ENCODE measurements around the gene RALY.
A peak's percentile ranks its signal among the peaks of the same experiment; 100 is the strongest.

Gene RALY

DNA sequence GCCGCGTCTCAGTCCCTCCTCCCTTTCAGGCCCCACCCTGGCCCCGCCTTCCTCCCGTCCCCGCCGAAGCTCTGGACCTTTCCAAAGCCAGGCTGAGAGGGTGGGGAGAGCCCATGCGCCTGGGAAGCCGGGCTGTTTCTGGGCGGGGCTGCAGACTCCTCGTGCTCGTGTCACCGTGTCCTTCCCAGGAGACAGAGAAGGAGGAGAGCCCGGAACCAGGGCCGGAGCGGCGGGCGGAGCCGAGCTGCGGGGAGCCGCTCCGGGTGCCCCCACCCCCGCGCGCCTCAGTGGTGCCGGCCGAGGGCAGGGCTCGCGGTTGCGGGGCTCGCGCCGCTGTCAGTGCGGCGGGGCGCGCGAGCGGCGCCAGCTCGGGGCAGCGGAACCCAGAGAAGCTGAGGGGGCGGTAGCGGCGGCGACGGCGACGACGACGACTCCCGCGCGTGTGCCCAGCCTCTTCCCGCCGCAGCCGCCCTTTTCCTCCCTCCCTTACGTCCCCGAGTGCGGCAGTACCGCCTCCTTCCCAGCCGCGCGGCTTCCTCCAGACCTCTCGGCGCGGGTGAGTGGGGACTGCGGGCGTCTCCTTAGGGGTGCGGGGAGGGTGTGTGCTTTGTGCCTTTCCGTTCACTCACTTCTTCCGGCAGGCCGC is at the start of gene RALY:
Gene RALY (plus strand): TSS at position 336 of the 646 bp plus-strand sequence. CDS start 78,164 bp downstream, outside the sequence.
- DNase-seq (ENCODE audit: low read depth): peak; percentile 98
- H3K4me3 ChIP-seq (ENCODE audit: low read length): peak within 1 kb of the TSS; percentile 60
- no peak for TF ChIP-seq CTCF (IDR thresholded peaks at IDR 0.05; ENCODE audit: insufficient read depth, low read depth, low read length, missing control alignments)

DNA sequence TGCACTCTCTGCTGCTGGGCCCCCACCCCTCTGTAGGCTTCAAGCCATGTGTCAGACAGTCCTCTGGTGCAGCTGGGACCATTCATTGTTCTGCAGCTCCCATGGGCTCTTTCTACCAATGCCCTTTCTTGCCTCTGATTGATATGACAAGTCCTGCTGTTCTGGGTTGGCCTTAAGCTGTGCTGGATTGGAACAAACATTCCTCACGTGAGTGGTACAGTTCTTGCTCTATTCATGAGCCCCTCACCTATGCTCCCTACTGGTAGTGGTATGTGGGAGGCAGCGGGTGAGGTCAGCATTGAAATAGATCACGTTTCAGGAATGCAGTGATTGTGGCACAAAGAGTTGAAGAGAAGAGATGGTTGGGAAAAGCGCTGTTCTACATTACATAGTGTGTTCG is 48.8 kb upstream of the RALY start:
- no peak for TF ChIP-seq CTCF (IDR thresholded peaks at IDR 0.05; ENCODE audit: insufficient read depth, low read depth, low read length, missing control alignments)

GRCh38 chr20:33945391-33946081 is 48.2 kb upstream of the RALY start:
- H3K4me3 ChIP-seq (ENCODE audit: low read length): no peak overlapping the region
- peak; percentile 92 for DNase-seq (ENCODE audit: low read depth)
- no peak for TF ChIP-seq CTCF (IDR thresholded peaks at IDR 0.05; ENCODE audit: insufficient read depth, low read depth, low read length, missing control alignments)

More for the DNA sequence above, 48.8 kb upstream of the RALY start:
- no peak for DNase-seq (ENCODE audit: low read depth)
- H3K4me3 ChIP-seq (ENCODE audit: low read length): no peak overlapping the region

DNA sequence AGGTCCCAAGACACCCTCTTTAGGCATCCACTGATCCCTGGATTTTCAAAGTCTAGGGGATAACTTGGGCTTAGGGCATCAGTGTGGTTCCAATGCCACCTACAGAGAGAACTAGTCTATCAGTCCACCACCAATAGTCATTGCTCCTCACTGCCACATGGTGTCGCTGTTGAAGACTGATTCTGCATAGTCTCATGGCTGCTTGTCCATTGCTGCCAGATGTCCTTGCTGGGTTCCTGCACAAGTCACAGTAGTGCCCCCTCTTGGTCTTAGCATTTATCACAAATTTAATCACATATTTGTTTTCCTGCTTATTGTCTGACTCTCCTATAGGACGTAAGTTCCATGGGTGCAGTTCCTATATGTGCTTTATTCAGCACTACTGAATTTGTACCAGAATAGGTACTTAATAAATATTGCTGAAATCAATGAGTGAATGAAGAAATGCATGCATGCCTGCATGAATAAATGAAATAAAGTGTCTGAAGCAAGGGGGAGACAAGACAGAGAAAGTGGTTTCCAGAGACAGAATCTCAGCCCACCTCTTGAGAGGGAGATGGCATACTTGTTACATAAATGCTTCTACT is 45.9 kb upstream of the RALY start:
- no peak overlapping the region for H3K4me3 ChIP-seq (ENCODE audit: low read length)
- peak; percentile 56 for TF ChIP-seq CTCF (IDR thresholded peaks at IDR 0.05; ENCODE audit: insufficient read depth, low read depth, low read length, missing control alignments)
- DNase-seq (ENCODE audit: low read depth): peak; percentile 54

- no peak overlapping the region for H3K4me3 ChIP-seq (ENCODE audit: low read length)
- no peak for DNase-seq (ENCODE audit: low read depth)
- TF ChIP-seq CTCF (IDR thresholded peaks at IDR 0.05; ENCODE audit: insufficient read depth, low read depth, low read length, missing control alignments): no peak
Measured at GRCh38 chr20:33948480-33948879, 45.2 kb upstream of the RALY start.

DNA sequence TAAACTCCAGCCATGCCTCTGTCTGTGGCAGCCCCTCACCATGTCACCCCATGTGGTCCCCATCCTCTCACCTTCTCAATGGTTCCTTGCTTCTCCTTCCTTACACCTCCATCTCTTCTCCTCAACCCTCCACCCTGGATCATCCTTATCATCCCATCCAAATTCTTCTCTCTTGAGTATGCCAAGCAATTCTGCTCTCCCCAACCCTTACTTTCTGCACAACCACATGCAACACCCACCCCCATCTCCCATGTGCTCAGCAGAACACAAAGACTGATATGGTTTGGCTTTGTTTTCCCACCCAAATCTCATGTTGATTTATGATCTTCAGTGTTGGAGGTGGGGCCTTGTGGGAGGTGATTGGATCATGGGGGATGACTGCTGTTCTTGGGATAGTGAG is 42.5 kb upstream of the RALY start:
- DNase-seq (ENCODE audit: low read depth): no peak
- no peak overlapping the region for H3K4me3 ChIP-seq (ENCODE audit: low read length)
- TF ChIP-seq CTCF (IDR thresholded peaks at IDR 0.05; ENCODE audit: insufficient read depth, low read depth, low read length, missing control alignments): no peak
